Activated CD8-positive, alpha-beta memory T cell treated with anti-CD3 and anti-CD28 coated beads, Interleukin-2, amount 10 ng/mL, durations not matched to agents 7 days and 5 days (primary cell): Measurements from ENCODE around the gene ZNF292. TPM values are rescaled to one million over a fixed set of nuclear protein-coding genes. Genes with fewer than 3 reads are reported as not detected.

Experiments
- ATAC-seq: fragments of 150-1000 bp; cut with Tn5 transposase; one replicate; pipeline ENCODE4 v1.10.0; 2021; ENCODE audit warnings: moderate library complexity
- CTCF ChIA-PET: fragments of 350-600 bp; sonication (Branson Sonifier 250); formaldehyde crosslinking; loops from one replicate; lab custom pipeline; 2021; ENCODE audit warnings: antibody characterized with exemption; lab: Charles Lee
- DNase-seq: peaks from one replicate; pipeline ENCODE4 v3.0.0-alpha.2; 2020
- H3K27ac Mint-ChIP-seq: one replicate; pipeline ENCODE4 v1.8.0; 2021; ENCODE audit warnings: mild to moderate bottlenecking, mixed read lengths
- H3K27me3 Mint-ChIP-seq: one replicate; pipeline ENCODE4 v1.8.0; 2021; ENCODE audit warnings: mixed read lengths
- H3K36me3 Mint-ChIP-seq: one replicate; pipeline ENCODE4 v1.8.0; 2021; ENCODE audit warnings: mild to moderate bottlenecking, mixed read lengths
- H3K4me1 Mint-ChIP-seq: one replicate; pipeline ENCODE4 v1.8.0; 2021; ENCODE audit warnings: mixed read lengths
- H3K4me3 Mint-ChIP-seq: one replicate; pipeline ENCODE4 v1.8.0; 2021; ENCODE audit warnings: mild to moderate bottlenecking, moderate library complexity, mixed read lengths
- H3K9me3 Mint-ChIP-seq: one replicate; pipeline ENCODE4 v1.8.0; 2022; ENCODE audit warnings: low read depth, mixed read lengths
- total RNA-seq, 2 experiments: library from RNA; stranded (reverse); gene quantifications; one replicate each; pipeline ENCODE4 v1.2.3, GENCODE V29; 2021

Gene ZNF292
- total RNA-seq, 2 experiments from 2014 or later: 47.9 to 58.5 TPM

GRCh38 chr6:87241304-87241703 lies 85.9 kb downstream of the ZNF292 start:
- Mint-ChIP-seq H3K4me3 (no peak overlapping the region), H3K27me3 (no peaks in the 10 kb centered on the region), H3K36me3 (peaks cover 29% of the 10 kb centered on the region), H3K4me1 (peaks cover 2% of the 10 kb centered on the region), H3K27ac (no peak overlapping the region), H3K9me3 (no peaks in the 10 kb centered on the region)
- CTCF ChIA-PET: interaction anchor here (0.6 to 1.0 kb wide), 3 partner anchors 9 to 102 kb away, joined by 3 to 4 read pairs (median 3); no protein-coding TSS in a partner anchor
- ATAC-seq (no peak), DNase-seq (no peak)

- Mint-ChIP-seq H3K27me3 (no peaks in the 10 kb centered on the region), H3K36me3 (peaks cover 35% of the 10 kb centered on the region), H3K27ac (no peak overlapping the region), H3K4me3 (no peak overlapping the region), H3K9me3 (no peaks in the 10 kb centered on the region), H3K4me1 (peaks cover 2% of the 10 kb centered on the region)
- ATAC-seq (no peak), DNase-seq (no peak)
- CTCF ChIA-PET: interaction anchor here (1.0 kb wide), 1 partner anchor 103 kb away, joined by 3 read pairs; no protein-coding TSS in a partner anchor
Observed at GRCh38 chr6:87242311-87242710, 86.9 kb downstream of the ZNF292 start.

- H3K9me3 Mint-ChIP-seq: no peaks in the 10 kb centered on the region
Observed at GRCh38 chr6:87243812-87244211, 88.4 kb downstream of the ZNF292 start.

GRCh38 chr6:87244380-87244779 lies 89.0 kb downstream of the ZNF292 start:
- no peak for ATAC-seq

More at GRCh38 chr6:87243812-87244211, 88.4 kb downstream of the ZNF292 start:
- DNase-seq (no peak), ATAC-seq (no peak)
- Mint-ChIP-seq H3K27me3 (no peaks in the 10 kb centered on the region), H3K27ac (no peak overlapping the region), H3K4me1 (no peaks in the 10 kb centered on the region), H3K4me3 (no peak overlapping the region), H3K36me3 (peaks cover 39% of the 10 kb centered on the region)
- CTCF ChIA-PET: no interaction called here

GRCh38 chr6:87250019-87250418 lies 94.7 kb downstream of the ZNF292 start:
- CTCF ChIA-PET: no interaction called here
- ATAC-seq (no peak), DNase-seq (no peak)
- Mint-ChIP-seq H3K4me3 (no peak overlapping the region), H3K36me3 (peaks cover 60% of the 10 kb centered on the region), H3K27ac (no peak overlapping the region), H3K9me3 (peaks cover under 1% of the 10 kb centered on the region), H3K27me3 (no peaks in the 10 kb centered on the region), H3K4me1 (peaks cover 6% of the 10 kb centered on the region)

More at GRCh38 chr6:87244380-87244779, 89.0 kb downstream of the ZNF292 start:
- Mint-ChIP-seq H3K4me1 (no peaks in the 10 kb centered on the region), H3K27ac (no peak overlapping the region), H3K9me3 (no peaks in the 10 kb centered on the region), H3K27me3 (no peaks in the 10 kb centered on the region), H3K4me3 (no peak overlapping the region), H3K36me3 (peaks cover 44% of the 10 kb centered on the region)
- no peak for DNase-seq
- CTCF ChIA-PET: no interaction called here

- CTCF ChIA-PET: no interaction called here
- DNase-seq (no peak), ATAC-seq (no peak)
- Mint-ChIP-seq H3K36me3 (peaks cover 69% of the 10 kb centered on the region), H3K4me3 (no peak overlapping the region), H3K27ac (no peak overlapping the region), H3K9me3 (peaks cover 2% of the 10 kb centered on the region), H3K4me1 (peaks cover 6% of the 10 kb centered on the region), H3K27me3 (no peaks in the 10 kb centered on the region)
Observed at GRCh38 chr6:87251225-87251624, 95.9 kb downstream of the ZNF292 start.

GRCh38 chr6:87251725-87252124 lies 96.4 kb downstream of the ZNF292 start:
- Mint-ChIP-seq H3K9me3 (peaks cover 2% of the 10 kb centered on the region), H3K4me3 (no peak overlapping the region), H3K27ac (no peak overlapping the region), H3K27me3 (no peaks in the 10 kb centered on the region), H3K4me1 (peaks cover 6% of the 10 kb centered on the region), H3K36me3 (peaks cover 69% of the 10 kb centered on the region)
- ATAC-seq (no peak), DNase-seq (no peak)
- CTCF ChIA-PET: no interaction called here

GRCh38 chr6:87257046-87257445 lies 101.7 kb downstream of the ZNF292 start:
- peaks cover 76% of the 10 kb centered on the region for H3K36me3 Mint-ChIP-seq
- ATAC-seq: no peak
- CTCF ChIA-PET: no interaction called here

GRCh38 chr6:87257565-87257964 lies 102.2 kb downstream of the ZNF292 start:
- peaks cover 2% of the 10 kb centered on the region for H3K9me3 Mint-ChIP-seq
- no peaks in the 10 kb centered on the region for H3K27me3 Mint-ChIP-seq
- CTCF ChIA-PET: no interaction called here
- DNase-seq (no peak), ATAC-seq (no peak)
- peaks cover 6% of the 10 kb centered on the region for H3K4me1 Mint-ChIP-seq
- peaks cover 71% of the 10 kb centered on the region for H3K36me3 Mint-ChIP-seq
- no peak overlapping the region for H3K4me3 Mint-ChIP-seq
- no peak overlapping the region for H3K27ac Mint-ChIP-seq

More at GRCh38 chr6:87257046-87257445, 101.7 kb downstream of the ZNF292 start:
- Mint-ChIP-seq H3K4me1 (peaks cover 6% of the 10 kb centered on the region), H3K27ac (no peak overlapping the region), H3K9me3 (peaks cover 2% of the 10 kb centered on the region), H3K4me3 (no peak overlapping the region), H3K27me3 (no peaks in the 10 kb centered on the region)
- DNase-seq: no peak

GRCh38 chr6:87257975-87258374 lies 102.6 kb downstream of the ZNF292 start:
- CTCF ChIA-PET: no interaction called here
- no peak overlapping the region for H3K27ac Mint-ChIP-seq
- DNase-seq: no peak
- peaks cover 69% of the 10 kb centered on the region for H3K36me3 Mint-ChIP-seq
- ATAC-seq: no peak
- peaks cover 6% of the 10 kb centered on the region for H3K4me1 Mint-ChIP-seq
- H3K27me3 Mint-ChIP-seq: no peaks in the 10 kb centered on the region
- H3K9me3 Mint-ChIP-seq: peaks cover 2% of the 10 kb centered on the region
- H3K4me3 Mint-ChIP-seq: no peak overlapping the region

GRCh38 chr6:87259791-87260190 lies 104.4 kb downstream of the ZNF292 start:
- no peak overlapping the region for H3K27ac Mint-ChIP-seq
- DNase-seq (no peak), ATAC-seq (no peak)
- H3K4me1 Mint-ChIP-seq: peaks cover 6% of the 10 kb centered on the region
- H3K4me3 Mint-ChIP-seq: no peak overlapping the region
- H3K27me3 Mint-ChIP-seq: no peaks in the 10 kb centered on the region
- peaks cover 2% of the 10 kb centered on the region for H3K9me3 Mint-ChIP-seq
- peaks cover 58% of the 10 kb centered on the region for H3K36me3 Mint-ChIP-seq
- CTCF ChIA-PET: no interaction called here

- DNase-seq: no peak
- CTCF ChIA-PET: interaction anchor here (1.4 kb wide), 1 partner anchor 183 kb away, joined by 5 read pairs; no protein-coding TSS in a partner anchor
- H3K4me3 Mint-ChIP-seq: no peak overlapping the region
- H3K27me3 Mint-ChIP-seq: no peaks in the 10 kb centered on the region
- no peaks in the 10 kb centered on the region for H3K9me3 Mint-ChIP-seq
- peaks cover 6% of the 10 kb centered on the region for H3K4me1 Mint-ChIP-seq
- ATAC-seq: no peak
- no peak overlapping the region for H3K27ac Mint-ChIP-seq
- peaks cover 44% of the 10 kb centered on the region for H3K36me3 Mint-ChIP-seq
Observed at GRCh38 chr6:87261534-87261933, 106.2 kb downstream of the ZNF292 start.

- no peaks in the 10 kb centered on the region for H3K27me3 Mint-ChIP-seq
- H3K4me1 Mint-ChIP-seq: peaks cover 2% of the 10 kb centered on the region
- ATAC-seq (no peak), DNase-seq (no peak)
- H3K4me3 Mint-ChIP-seq: no peak overlapping the region
- H3K27ac Mint-ChIP-seq: no peak overlapping the region
- peaks cover 16% of the 10 kb centered on the region for H3K36me3 Mint-ChIP-seq
- CTCF ChIA-PET: no interaction called here
- peaks cover 3% of the 10 kb centered on the region for H3K9me3 Mint-ChIP-seq
Observed at GRCh38 chr6:87264481-87264880, 109.1 kb downstream of the ZNF292 start.

GRCh38 chr6:87274660-87275274 lies 119.4 kb downstream of the ZNF292 start:
- no peak overlapping the region for H3K27ac Mint-ChIP-seq
- CTCF ChIA-PET: no interaction called here
- DNase-seq (no peak), ATAC-seq (no peak)
- H3K27me3 Mint-ChIP-seq: no peaks in the 10 kb centered on the region
- H3K4me1 Mint-ChIP-seq: no peaks in the 10 kb centered on the region
- no peak overlapping the region for H3K4me3 Mint-ChIP-seq
- H3K36me3 Mint-ChIP-seq: peaks cover 2% of the 10 kb centered on the region
- peaks cover 2% of the 10 kb centered on the region for H3K9me3 Mint-ChIP-seq
